ENCODE data around the gene SNX15.

Gene SNX15

DNA sequence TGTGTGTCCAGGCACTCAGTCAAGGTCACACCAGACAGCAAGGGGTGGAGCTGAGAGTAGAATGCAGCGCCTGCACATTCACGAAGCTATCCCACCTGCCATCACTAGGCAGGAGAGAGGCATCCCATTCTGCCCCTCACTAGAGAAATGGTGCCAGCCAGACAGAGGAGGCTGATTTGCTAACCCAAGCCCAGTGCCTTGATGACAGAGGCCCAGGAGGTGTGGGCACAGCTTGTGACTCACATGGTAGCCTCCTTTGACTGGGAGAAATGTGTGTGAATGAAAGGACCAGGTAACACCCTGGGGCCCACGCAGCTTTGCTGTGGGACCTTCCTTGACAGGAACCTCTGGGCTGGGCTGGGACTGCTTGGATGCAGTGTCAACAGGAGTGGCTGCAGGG is 36.3 kb downstream of the SNX15 start:
- TF ChIP-seq, protein P1, sequence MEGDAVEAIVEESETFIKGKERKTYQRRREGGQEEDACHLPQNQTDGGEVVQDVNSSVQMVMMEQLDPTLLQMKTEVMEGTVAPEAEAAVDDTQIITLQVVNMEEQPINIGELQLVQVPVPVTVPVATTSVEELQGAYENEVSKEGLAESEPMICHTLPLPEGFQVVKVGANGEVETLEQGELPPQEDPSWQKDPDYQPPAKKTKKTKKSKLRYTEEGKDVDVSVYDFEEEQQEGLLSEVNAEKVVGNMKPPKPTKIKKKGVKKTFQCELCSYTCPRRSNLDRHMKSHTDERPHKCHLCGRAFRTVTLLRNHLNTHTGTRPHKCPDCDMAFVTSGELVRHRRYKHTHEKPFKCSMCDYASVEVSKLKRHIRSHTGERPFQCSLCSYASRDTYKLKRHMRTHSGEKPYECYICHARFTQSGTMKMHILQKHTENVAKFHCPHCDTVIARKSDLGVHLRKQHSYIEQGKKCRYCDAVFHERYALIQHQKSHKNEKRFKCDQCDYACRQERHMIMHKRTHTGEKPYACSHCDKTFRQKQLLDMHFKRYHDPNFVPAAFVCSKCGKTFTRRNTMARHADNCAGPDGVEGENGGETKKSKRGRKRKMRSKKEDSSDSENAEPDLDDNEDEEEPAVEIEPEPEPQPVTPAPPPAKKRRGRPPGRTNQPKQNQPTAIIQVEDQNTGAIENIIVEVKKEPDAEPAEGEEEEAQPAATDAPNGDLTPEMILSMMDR (IDR thresholded peaks at IDR 0.05), result no peak
- DNase-seq (ENCODE audit: low spot score), result no peak
- no peak overlapping the region for H3K4me3 ChIP-seq
- H3K27ac ChIP-seq, result no peak overlapping the region

DNA sequence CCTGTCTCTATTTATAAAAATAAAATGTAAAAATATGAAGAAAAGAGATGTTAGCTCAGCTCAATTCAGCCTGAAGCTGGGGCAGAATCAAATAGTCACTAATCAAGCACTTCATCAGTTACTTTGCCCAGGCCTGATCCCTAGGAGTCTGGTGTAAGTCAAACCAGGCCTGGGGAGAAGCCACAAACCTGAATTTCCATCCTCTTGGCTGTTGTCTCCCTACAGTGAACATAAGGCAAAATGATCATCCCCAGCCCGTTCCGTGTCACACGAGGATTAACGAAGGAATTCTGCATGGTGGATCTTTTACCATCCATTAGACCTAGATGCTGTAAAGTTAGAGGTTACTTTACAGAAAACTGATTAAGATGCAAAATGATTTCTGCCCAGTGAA is 37.6 kb downstream of the SNX15 start:
- TF ChIP-seq, protein P1 (IDR thresholded peaks at IDR 0.05), result no peak

DNA sequence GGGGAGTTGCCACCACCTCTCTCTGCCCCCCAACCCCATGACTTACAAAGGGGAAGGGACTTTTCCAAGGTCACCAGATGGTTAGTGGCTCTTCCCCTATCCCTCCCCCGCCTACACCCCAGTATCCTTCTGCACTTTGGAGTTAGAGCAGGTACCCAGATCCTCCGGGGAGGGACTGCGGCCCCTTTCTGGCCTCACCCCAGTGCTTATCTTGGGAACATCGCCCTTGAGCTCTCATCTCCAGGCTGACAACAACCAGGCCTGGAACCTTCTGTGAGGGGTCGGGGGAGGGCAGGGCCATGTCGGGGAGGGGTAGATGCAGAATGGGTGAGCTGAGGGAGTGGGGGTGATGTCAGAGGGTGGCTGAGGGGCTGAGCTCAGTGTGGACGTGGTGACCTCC is 38.6 kb downstream of the SNX15 start:
- no peak overlapping the region for H3K4me3 ChIP-seq
- no peak overlapping the region for H3K27ac ChIP-seq
- TF ChIP-seq, protein P1 (IDR thresholded peaks at IDR 0.05), result no peak
- no peak for DNase-seq (ENCODE audit: low spot score)

More for the DNA sequence above, 37.6 kb downstream of the SNX15 start:
- no peak for DNase-seq (ENCODE audit: low spot score)
- H3K4me3 ChIP-seq, result no peak overlapping the region
- H3K27ac ChIP-seq, result no peak overlapping the region

DNA sequence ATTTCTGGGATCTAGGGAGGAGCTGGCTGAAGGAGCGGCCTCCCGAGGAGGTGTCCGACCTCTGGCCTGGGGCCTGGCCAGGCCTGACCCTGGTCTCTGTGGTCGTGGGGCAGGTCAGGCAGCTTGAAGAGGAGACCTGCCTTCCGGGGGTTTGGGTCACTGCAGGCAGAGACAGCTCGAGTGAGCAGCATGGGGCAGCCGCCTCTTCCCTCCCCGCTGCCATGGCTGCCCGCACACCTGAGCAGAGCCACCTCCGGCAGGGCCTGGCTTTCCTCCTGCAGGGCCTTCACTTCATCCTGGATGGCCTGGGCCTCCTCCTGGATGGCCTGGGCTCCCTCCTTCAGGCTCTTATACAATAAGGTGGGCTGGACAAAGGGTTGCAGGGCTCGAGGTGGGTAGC is 39.1 kb downstream of the SNX15 start:
- TF ChIP-seq, protein P1 (IDR thresholded peaks at IDR 0.05), result no peak
- no peak for DNase-seq (ENCODE audit: low spot score)
- Histone ChIP-seq H3K27ac (no peak overlapping the region), H3K4me3 (no peak overlapping the region)

DNA sequence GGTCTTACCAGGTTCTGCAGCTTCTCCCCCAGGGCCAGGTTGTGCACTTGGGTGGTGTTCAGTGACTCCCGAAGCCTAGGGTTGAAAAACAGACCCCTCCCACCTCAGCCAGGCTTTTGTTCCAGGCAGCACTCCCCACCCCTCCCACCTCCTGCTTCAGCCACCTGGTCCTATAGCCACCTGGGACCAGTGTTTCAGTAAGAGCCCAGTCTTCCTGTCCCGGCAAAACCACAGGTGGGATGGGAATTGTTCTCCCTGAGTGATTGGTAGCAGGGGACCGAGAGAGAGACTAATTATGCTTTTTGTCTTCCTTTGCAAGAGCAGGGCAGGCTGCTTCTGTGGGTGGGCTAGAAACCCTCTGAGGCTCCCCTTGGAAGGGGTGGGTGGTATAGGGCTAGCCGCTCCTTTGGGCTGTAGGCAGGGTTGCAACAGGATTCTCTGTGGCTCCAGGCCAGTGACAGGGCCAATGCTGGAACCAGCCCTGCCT is 39.6 kb downstream of the SNX15 start:
- no peak for DNase-seq (ENCODE audit: low spot score)
- no peak overlapping the region for H3K4me3 ChIP-seq
- TF ChIP-seq, protein P1 (IDR thresholded peaks at IDR 0.05), result no peak
- no peak overlapping the region for H3K27ac ChIP-seq

DNA sequence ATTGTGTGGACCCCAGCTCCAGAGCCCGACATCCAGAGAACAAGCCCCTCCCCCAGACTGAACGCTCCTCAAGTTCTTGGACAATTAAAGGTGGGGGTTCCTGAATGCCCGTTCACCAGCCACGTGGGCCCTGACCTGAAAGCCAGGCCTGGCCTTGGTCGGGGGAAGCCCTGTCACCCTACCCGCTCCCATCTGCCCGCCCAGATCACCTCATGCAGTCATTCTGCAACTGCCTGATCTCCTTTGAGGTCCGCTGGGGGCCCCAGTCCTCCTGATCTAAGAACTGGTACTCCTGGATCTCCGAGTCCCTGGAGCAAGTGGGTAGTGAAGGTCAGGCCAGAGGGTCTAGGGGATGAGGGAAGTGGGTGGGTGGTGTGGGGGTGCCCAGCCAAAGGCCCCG is 40.2 kb downstream of the SNX15 start:
- no peak overlapping the region for H3K4me3 ChIP-seq
- TF ChIP-seq, protein P1 (IDR thresholded peaks at IDR 0.05), result no peak
- DNase-seq (ENCODE audit: low spot score), result no peak
- no peak overlapping the region for H3K27ac ChIP-seq

DNA sequence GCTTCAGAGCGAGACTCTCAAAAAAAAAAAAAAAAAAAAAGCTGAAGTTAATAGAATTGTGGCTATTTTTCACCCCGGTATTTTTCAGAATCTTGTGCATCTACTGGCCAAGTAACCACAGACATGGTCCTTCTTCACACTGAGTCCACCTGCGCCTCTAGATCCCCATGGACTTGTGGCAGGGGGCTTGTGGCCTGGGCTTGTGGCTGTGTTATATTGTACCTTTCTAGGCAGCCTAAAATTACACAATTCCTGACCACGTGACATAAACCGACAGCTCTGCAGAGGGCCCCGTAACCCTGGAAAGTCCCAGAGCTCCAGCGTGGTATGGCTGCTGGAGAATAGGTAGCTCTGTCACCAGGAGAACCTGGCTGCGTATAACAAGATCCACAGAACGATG is 42.0 kb downstream of the SNX15 start:
- TF ChIP-seq, protein P1 (IDR thresholded peaks at IDR 0.05), result no peak
- Histone ChIP-seq H3K27ac (no peak overlapping the region), H3K4me3 (no peak overlapping the region)
- no peak for DNase-seq (ENCODE audit: low spot score)

All from coronary artery (tissue), 2 donors.